Esophagus muscularis mucosa (tissue), 3 donors: ENCODE data around the gene NCKAP5.

ENCODE experiments used
- POLR2A ChIP-seq: fragments of 450-650 bp; IDR thresholded peaks from one replicate; pipeline ENCODE4 v1.6.1; 2017; ENCODE audit warnings: antibody characterized with exemption, moderate library complexity, mild to moderate bottlenecking, low read depth
- POLR2AphosphoS5 ChIP-seq, 2 donors: sonication (generic); formaldehyde crosslinking; IDR thresholded peaks; one replicate each; pipeline ENCODE4 v1.6.1; 2017; ENCODE audit warnings: antibody characterized with exemption in 2 of 2
- TF ChIP-seq, protein P1 (sequence below), 3 experiments: fragments of 200-600 bp in 2 of 3; fragments of 450-650 bp in 1 of 3; sonication (generic) in 2 of 3; IDR thresholded peaks; one replicate each; pipeline ENCODE4 v1.5.1; 2017 to 2019; ENCODE audit warnings: antibody characterized with exemption in 3 of 3, mild to moderate bottlenecking in 2 of 3, moderate library complexity in 1 of 3

- TF ChIP-seq, protein P1, sequence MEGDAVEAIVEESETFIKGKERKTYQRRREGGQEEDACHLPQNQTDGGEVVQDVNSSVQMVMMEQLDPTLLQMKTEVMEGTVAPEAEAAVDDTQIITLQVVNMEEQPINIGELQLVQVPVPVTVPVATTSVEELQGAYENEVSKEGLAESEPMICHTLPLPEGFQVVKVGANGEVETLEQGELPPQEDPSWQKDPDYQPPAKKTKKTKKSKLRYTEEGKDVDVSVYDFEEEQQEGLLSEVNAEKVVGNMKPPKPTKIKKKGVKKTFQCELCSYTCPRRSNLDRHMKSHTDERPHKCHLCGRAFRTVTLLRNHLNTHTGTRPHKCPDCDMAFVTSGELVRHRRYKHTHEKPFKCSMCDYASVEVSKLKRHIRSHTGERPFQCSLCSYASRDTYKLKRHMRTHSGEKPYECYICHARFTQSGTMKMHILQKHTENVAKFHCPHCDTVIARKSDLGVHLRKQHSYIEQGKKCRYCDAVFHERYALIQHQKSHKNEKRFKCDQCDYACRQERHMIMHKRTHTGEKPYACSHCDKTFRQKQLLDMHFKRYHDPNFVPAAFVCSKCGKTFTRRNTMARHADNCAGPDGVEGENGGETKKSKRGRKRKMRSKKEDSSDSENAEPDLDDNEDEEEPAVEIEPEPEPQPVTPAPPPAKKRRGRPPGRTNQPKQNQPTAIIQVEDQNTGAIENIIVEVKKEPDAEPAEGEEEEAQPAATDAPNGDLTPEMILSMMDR (IDR thresholded peaks at IDR 0.05), result no peak
- TF ChIP-seq POLR2AphosphoS5 (IDR thresholded peaks at IDR 0.05) (no peak), POLR2A (no peak)
Observed at GRCh38 chr2:133416736-133417135, 151.5 kb downstream of the NCKAP5 start.
